ENCODE results near the gene PI4K2A. TPM values are rescaled to one million over a fixed set of nuclear protein-coding genes. Genes with fewer than 3 reads are reported as not detected.

The PI4K2A gene
- total and polyA plus RNA-seq, 2 of the 4 experiments (the other 2 are of a cell fraction), result 15.8 to 27.3 TPM

GRCh38 chr10:97611473-97611872 is 29.0 kb upstream of the PI4K2A start:
- H2BK20ac ChIP-seq (ENCODE audit: low read depth, low read length), result no peak overlapping the region
- H3K56ac ChIP-seq (ENCODE audit: extremely low read depth, insufficient read depth, low read length), result no peak overlapping the region
- H3K18ac ChIP-seq (ENCODE audit: low read depth, low read length), result no peak overlapping the region
- H4K20me1 ChIP-seq (ENCODE audit: insufficient read depth, low read length), result no peaks in the 10 kb centered on the region
- WGBS, 2 experiments (ENCODE audit: extremely low coverage in 2 of 2, insufficient read length in 1 of 2), result 81% methylated on average over 6 of the region's 12 CpGs; no CpG with 5 or more reads in 1 of the 2 experiments
- no TSS peak for BruUV-seq (replicated peaks)
- no peaks in the 10 kb centered on the region for H3K9me3 ChIP-seq (ENCODE audit: control insufficient read depth, insufficient read depth, low read length)
- H3K79me1 ChIP-seq (ENCODE audit: low read depth in 1 of 2, low read length in 2 of 2), result no peaks in the 10 kb centered on the region
- no peak overlapping the region for H3K4me3 ChIP-seq (ENCODE audit: insufficient read depth, low read depth, low read length)
- H3K9ac ChIP-seq (ENCODE audit: low read depth, low read length), result no peak overlapping the region
- H2AK9ac ChIP-seq (replicated peaks; ENCODE audit: low read depth, low read length, poor library complexity), result no peak overlapping the region
- no peak overlapping the region for H3K4me2 ChIP-seq (ENCODE audit: low read depth, low read length)
- CTCF ChIA-PET, result no interaction called here
- H4K8ac ChIP-seq (ENCODE audit: low read depth in 2 of 2, low read length in 2 of 2), result no peak overlapping the region; a peak in 1 of 4 replicates
- no peak overlapping the region for H2AK5ac ChIP-seq (ENCODE audit: low read depth, low read length)
- no peaks in the 10 kb centered on the region for H3K27me3 ChIP-seq (ENCODE audit: control insufficient read depth, insufficient read depth, low read length)
- DNase-seq, result no peak
- no peak overlapping the region for H3K23ac ChIP-seq (ENCODE audit: low read depth, low read length)
- H3K9me1 ChIP-seq (ENCODE audit: insufficient read depth, low read length), result no peaks in the 10 kb centered on the region; the same call in 1 of the 2 replicates
- TF ChIP-seq MAZ (IDR thresholded peaks at IDR 0.05; ENCODE audit: borderline replicate concordance, low read depth, low read length), result no peak
- no peak for TF ChIP-seq CEBPB (IDR thresholded peaks at IDR 0.05; ENCODE audit: low read depth, low read length)
- no peak overlapping the region for H4K91ac ChIP-seq (ENCODE audit: insufficient read depth, low read depth, low read length)
- H3K14ac ChIP-seq (replicated peaks; ENCODE audit: low read depth, low read length), result no peak overlapping the region
- no peaks in the 10 kb centered on the region for H3K4me1 ChIP-seq (ENCODE audit: control insufficient read depth, insufficient read depth, low read length)
- H2BK5ac ChIP-seq (ENCODE audit: low read depth, low read length, poor library complexity, severe bottlenecking), result no peak overlapping the region
- no peak overlapping the region for H2BK120ac ChIP-seq (ENCODE audit: low read depth, low read length)
- H3K27ac ChIP-seq (ENCODE audit: insufficient read depth, low read length), result no peak overlapping the region
- H4K5ac ChIP-seq (ENCODE audit: low read depth, low read length), result no peak overlapping the region
- H3K4ac ChIP-seq (ENCODE audit: low read depth, low read length), result no peak overlapping the region
- no peak overlapping the region for H2BK15ac ChIP-seq (ENCODE audit: low read depth, low read length)
- POLR2A ChIA-PET (ENCODE audit: unreplicated experiment), result no interaction called here
- in situ Hi-C loops (cut with MboI; ENCODE audit: low sequenced_read_pairs) (no loop called here), intact Hi-C loops (cut with micrococcal nuclease) (loop anchor here (5.0 kb wide), 1 partner anchor 204 kb away; no protein-coding TSS in a partner anchor), dilution Hi-C loops (cut with HindIII; ENCODE audit: low sequenced_read_pairs, unreplicated experiment) (no loop called here)
- H3K36me3 ChIP-seq (ENCODE audit: control insufficient read depth, insufficient read depth, low read length), result peaks cover 1% of the 10 kb centered on the region; the same call in 1 of the 2 replicates
- ATAC-seq (ENCODE audit: low read depth), result no peak
- no peak overlapping the region for H2AFZ ChIP-seq (replicated peaks; ENCODE audit: low read length, poor library complexity)
